ENCODE data around the gene CLPTM1L.
"Not testable (repeated sequence)": the region's sequence is repeated elsewhere in the genome, so short reads cannot be mapped to it uniquely, and the experiment has no call there.

Gene CLPTM1L

DNA sequence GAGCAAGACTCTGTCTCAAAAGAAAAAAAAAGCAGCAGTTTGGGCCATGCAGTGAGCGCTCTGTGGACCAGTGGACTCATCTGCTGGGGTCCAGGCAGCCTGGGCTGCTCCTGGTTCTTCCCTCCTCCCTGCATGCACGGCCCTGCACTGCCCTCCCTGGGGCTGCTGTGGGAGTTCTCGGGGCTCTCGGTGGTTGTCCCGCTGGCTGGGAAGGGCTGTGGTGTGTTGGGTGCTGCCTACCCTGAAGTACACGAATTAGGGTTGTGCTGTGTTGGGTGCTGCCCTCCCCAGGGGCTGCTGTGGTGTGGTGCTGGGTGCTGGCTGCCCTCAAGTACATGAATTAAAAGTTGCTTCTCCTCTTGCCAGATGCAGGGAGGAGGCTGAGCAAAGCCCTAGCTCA, 18.3 kb upstream of the CLPTM1L start:
- no peak for DNase-seq (ENCODE audit: low read depth in 1 of 2, low spot score in 1 of 2)
- no peak for TF ChIP-seq JUND (IDR thresholded peaks at IDR 0.05; ENCODE audit: low read depth)
- in situ Hi-C loops (cut with HindIII; ENCODE audit: low pct_unique_long_range_greater_than_20kb, low sequenced_read_pairs) = no loop called here

DNA sequence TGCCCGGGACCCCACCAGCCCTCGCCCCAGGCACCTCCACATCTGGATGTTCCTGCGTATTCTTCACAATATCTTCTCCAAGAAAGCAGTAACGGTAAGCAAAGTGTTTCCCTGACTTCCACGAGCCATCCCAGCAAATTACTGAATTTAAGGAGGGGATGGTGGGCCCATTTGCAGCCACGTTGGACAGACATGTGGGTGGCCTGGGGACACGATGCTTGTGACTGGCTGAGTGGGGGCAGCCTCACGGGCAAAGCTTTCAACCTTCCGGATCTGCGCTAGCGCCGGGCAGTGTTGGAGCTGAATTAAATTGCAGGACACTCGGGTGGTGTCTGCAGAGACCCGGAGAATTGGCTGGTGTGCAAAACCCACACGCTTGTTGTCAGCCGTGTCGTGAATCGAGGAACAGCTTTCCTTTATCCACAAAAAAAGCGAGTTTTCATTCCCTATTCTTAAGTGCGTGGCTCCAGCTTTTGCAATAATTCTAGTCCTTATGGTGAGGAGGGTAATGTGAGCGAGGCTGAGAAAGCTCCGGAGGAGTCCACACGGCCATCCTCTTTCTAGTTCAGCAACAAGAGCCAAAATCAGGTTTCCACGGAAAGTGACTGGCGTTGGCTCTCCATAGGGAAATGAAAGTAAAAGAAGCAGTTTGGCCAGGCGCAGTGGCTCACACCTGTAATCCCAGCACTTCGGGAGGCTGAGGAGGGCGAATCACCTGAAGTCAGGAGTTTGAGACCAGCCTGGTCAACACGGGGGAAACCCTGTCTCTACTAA, 17.5 kb upstream of the CLPTM1L start:
- TF ChIP-seq JUND (IDR thresholded peaks at IDR 0.05; ENCODE audit: low read depth) = no peak
- DNase-seq (ENCODE audit: low read depth in 1 of 2, low spot score in 1 of 2) = no peak
- in situ Hi-C loops (cut with HindIII; ENCODE audit: low pct_unique_long_range_greater_than_20kb, low sequenced_read_pairs) = no loop called here

DNA sequence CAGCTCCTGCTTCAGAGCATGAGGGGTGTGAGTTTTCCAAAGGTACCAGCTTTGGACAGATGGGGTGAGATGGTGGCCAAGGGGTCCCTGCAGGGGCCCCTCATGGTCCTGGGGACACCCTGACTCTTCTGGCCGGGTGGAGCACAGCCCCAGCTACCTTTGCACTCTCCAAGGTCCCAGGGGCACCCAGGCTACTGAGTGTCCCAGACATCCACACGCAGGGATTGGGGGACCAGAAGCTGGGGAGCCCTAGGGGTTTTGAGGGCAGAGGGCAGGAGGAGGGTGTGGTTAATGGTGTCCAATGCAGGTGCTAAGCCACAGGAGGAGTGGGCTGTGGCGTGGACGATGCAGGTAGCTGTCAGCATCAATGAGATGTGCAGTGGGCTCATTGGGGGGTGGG, 16.0 kb upstream of the CLPTM1L start:
- no peak for TF ChIP-seq JUND (IDR thresholded peaks at IDR 0.05; ENCODE audit: low read depth)
- DNase-seq (ENCODE audit: low read depth in 1 of 2, low spot score in 1 of 2) = no peak
- in situ Hi-C loops (cut with HindIII; ENCODE audit: low pct_unique_long_range_greater_than_20kb, low sequenced_read_pairs) = no loop called here

DNA sequence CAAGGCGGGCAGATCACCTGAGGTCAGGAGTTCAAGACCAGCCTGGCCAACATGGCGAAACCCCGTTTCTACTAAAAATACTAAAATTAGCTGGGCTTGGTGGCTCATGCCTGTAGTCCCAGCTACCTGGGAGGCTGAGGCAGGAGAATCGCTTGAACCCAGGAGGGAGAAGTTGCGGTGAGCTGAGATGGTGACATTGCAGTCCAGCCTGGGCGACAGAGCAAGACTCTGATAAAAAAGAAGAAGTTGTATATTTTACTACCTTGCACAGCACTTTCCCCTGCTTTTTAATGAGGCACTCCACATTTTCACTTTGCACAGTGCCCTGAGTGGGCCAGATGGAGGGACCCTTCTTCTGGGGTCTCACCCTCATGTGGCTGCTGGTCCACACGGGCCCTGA, 15.5 kb upstream of the CLPTM1L start:
- in situ Hi-C loops (cut with HindIII; ENCODE audit: low pct_unique_long_range_greater_than_20kb, low sequenced_read_pairs); DNase-seq (ENCODE audit: low read depth in 1 of 2, low spot score in 1 of 2): not testable (repeated sequence)

DNA sequence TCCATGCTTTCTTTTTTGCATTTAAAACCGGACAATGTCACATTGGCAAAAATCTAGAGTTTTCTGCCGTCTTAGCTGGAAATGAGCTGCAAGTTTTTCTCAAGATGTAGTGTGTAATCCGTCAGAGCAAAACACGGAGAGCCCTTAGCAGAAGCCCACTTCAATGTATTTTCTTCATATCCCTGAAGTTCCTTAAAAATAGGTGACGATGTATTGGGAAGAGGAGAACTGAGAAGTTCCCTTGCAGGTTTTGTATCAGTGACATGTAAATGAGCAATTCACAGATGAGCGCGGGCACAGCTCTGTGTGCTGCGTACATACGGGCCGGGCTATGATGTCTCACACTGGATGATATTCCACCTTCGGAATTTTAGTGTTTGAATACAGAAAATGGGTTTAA, 14.8 kb upstream of the CLPTM1L start:
- in situ Hi-C loops (cut with HindIII; ENCODE audit: low pct_unique_long_range_greater_than_20kb, low sequenced_read_pairs) = no loop called here
- DNase-seq (ENCODE audit: low read depth in 1 of 2, low spot score in 1 of 2) = no peak
- TF ChIP-seq JUND (IDR thresholded peaks at IDR 0.05; ENCODE audit: low read depth) = no peak

DNA sequence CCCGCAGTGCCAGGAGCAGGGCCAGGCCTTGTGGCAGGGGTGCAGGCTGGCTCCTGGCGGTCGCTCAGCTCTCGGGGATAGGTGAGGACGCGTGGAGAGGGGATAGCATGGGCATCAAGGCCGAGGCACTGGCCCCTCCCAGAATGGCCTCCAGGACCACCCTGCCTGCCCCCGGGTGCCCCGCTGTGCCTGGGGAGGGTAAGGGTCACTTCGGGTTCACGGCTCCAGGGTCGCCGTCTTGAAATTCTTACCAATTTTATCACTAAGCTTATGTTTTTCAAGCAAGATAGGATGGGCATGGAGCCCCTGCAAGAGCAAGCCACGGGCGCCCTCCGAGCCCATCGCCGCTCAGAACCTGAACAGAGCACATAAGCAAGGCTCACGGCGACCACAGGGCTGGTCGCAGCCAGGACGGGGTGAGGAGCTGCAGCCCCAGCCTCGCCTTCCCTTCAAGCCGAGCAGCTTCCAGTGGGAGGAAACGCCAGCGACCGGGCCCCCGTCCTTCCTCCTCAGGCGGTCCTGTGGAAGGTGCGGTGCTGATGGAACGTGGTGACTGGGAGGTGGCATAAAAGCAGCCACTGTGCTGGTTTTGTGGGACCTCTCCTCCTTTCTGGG, 14.2 kb upstream of the CLPTM1L start:
- no peak for DNase-seq (ENCODE audit: low read depth in 1 of 2, low spot score in 1 of 2)
- no peak for TF ChIP-seq JUND (IDR thresholded peaks at IDR 0.05; ENCODE audit: low read depth)
- in situ Hi-C loops (cut with HindIII; ENCODE audit: low pct_unique_long_range_greater_than_20kb, low sequenced_read_pairs) = no loop called here

DNA sequence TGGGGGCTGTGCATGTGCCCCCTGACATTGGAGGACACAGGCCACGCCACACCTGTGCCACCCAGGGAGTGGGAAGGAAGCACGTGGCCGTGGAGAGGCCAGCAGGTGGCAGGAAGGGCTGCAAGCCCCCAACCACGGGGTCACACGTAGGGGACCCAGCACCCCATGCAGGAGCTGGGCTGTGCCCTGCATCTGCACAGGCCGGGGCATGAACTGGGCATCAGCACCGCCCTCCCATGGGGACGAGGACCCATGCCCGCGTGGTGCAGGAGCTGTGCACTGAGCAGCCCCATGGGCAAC, 13.8 kb upstream of the CLPTM1L start:
- in situ Hi-C loops (cut with HindIII; ENCODE audit: low pct_unique_long_range_greater_than_20kb, low sequenced_read_pairs) = no loop called here
- no peak for DNase-seq (ENCODE audit: low read depth in 1 of 2, low spot score in 1 of 2)
- TF ChIP-seq JUND (IDR thresholded peaks at IDR 0.05; ENCODE audit: low read depth) = no peak

DNA sequence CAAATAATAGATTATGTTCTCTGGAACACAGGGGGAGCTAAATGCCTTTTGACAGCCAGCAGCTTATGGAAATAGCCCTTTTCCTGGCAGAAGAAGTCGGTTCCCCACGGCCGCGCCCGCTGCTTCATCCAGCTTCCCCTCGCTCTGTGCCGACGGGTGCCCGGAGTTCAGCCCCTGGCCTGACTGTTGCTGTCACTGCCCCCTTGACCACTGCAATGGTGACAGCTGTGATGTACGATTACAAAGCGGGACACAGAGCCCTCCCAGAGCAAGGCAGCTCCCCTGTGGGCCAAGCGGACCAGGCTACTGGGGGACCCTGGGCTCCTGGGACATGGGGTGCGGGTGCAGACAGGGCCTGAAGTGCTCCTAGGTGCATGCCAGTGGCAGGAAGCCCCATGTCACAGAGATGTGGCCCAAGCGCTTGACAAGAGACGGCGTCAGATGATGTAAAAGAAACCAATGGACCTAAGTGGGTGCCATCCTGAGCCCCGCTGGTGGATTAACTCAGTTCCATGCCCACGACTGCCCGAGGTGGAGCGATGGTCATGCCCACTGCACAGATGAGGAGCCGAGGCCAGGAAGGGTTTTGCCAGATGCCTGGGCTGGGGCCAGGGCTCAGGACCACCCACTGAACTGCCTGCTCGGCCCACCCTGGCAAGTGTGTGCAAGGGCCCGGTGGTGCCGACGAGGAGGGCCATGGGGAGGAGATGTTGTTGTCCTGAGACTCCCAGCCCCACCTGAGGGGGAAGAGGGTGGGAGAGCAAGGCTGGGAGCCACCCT, 13.2 kb upstream of the CLPTM1L start:
- no peak for TF ChIP-seq JUND (IDR thresholded peaks at IDR 0.05; ENCODE audit: low read depth)
- no peak for DNase-seq (ENCODE audit: low read depth in 1 of 2, low spot score in 1 of 2)
- in situ Hi-C loops (cut with HindIII; ENCODE audit: low pct_unique_long_range_greater_than_20kb, low sequenced_read_pairs) = no loop called here

DNA sequence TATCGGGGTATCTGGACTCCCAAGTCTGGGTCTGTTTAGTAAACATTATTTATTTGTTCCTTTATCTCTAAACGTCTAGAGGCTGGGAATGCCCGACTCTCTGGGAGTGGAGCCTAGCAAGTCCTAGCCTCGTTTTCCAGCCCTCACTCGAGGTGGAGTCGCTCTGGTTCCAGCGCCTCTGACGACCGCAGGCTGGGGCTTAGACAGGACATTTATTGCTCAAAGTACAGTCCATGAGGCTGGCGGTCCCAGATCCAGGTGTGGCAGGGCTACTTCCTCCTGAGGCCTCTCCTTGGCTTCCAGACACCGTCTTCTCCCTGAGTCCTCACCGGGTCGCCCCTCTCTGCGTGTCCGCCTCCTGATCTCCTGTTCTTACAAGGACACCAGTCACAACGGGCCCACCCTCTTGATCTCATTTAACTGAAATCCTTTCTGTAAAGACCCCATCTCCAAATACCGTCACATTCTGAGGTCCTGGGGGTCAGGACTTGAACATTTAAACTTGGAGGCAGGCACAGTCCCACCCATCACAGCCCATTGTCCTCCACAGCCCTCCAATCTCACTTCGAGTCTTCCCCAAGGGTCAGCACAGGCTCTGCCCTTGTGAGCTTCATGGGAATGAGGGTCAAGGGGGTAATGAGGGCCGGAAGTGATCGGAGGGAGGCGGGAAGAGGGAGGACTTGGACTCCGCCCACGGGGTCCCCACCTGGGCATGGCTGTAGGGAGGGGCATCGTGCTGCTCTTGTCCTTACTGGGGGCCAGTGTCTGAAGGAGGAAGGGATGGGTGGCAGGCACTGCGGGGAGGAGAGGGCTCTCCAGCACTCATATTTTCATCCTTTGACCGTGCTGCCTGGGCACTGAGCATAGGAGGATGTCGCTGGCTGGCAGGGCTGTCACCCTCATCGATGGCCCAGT, 12.2 kb upstream of the CLPTM1L start:
- TF ChIP-seq JUND (IDR thresholded peaks at IDR 0.05; ENCODE audit: low read depth) = no peak
- in situ Hi-C loops (cut with HindIII; ENCODE audit: low pct_unique_long_range_greater_than_20kb, low sequenced_read_pairs) = no loop called here
- no peak for DNase-seq (ENCODE audit: low read depth in 1 of 2, low spot score in 1 of 2)

DNA sequence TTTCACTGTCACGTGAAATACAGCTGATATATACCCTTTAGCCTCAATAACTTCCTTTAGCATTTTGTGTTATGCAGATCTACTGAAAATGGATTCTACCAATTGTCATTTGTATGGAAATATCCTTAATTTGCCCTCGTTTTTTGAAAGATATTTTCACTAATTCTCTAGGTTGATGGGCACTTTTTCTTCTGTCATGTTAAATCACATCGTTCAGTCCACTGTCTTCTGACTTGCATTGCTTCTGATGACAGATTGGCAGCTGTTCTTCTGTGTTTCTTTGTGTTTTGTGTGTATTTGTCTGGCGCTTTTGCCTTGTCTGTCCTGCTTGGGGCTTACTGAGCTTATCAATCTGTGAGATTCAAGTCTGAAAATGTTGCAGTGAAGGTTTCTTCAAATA, 9.7 kb upstream of the CLPTM1L start:
- in situ Hi-C loops (cut with HindIII; ENCODE audit: low pct_unique_long_range_greater_than_20kb, low sequenced_read_pairs) = no loop called here
- DNase-seq (ENCODE audit: low read depth in 1 of 2, low spot score in 1 of 2) = no peak
- no peak for TF ChIP-seq JUND (IDR thresholded peaks at IDR 0.05; ENCODE audit: low read depth)

DNA sequence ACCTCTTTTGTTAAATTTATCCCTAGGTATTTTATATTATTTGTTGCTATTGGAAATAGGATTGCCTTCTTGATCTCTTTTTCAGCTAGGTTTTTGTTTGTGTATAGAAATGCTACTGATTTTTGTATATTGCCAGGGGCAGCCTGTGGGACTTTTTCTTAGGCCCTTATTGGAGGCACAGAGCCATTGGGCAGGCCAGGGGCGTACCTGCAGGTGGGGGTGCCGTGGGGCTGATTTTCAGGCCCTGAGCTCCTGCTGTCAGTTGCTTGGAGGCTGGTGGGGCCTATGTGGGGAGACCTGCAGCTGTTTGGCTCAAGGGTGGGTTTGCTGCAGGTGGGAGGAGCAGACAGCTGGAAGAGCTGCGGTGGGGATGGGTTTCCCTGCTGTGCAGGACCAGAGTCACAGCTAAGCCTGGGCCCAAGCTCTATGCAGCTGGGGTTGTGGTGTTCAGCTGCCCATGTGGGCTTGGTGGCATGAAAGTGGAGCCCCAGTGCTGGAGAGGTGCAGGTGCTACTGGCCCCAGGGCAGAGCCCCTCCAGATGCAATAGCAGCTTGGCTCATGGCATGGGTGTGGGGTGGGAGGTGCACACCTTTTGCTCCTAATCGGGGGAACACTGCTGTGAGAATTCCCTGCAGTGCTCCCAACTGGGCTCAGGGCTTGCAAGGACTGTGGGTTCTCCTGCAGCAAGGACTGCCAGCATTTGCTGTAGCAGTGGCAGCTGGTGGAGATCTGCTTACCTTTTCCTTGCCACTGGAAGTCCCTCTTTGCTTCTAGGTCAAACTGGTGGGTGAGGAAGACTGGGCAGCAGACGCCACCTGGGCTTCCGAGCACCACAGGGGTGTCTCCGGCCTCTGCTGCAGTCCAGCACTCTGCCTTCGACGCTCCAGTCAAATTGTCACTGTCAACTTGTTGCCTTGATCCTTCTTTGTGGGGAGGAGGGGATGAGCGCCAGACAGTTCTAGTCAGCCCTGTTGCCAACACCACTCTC, 7.6 kb upstream of the CLPTM1L start:
- in situ Hi-C loops (cut with HindIII; ENCODE audit: low pct_unique_long_range_greater_than_20kb, low sequenced_read_pairs) = no loop called here
- no peak for DNase-seq (ENCODE audit: low read depth in 1 of 2, low spot score in 1 of 2)
- no peak for TF ChIP-seq JUND (IDR thresholded peaks at IDR 0.05; ENCODE audit: low read depth)
